Gastrocnemius medialis (tissue), 4 donors: ENCODE measurements around the gene LRRC23. TPM values are rescaled to one million over a fixed set of nuclear protein-coding genes. Genes with fewer than 3 reads are reported as not detected.

Source experiments
- ATAC-seq, 2 donors: fragments of 150-250 bp; one replicate each; pipeline ENCODE4 v1.9.1; 2016
- DNase-seq, 2 donors: peaks; one replicate each; pipeline ENCODE4 v3.0.0-alpha.2; 2019
- H3K27ac ChIP-seq, 4 donors: fragments of 200-600 bp; sonication (generic); 1 replicate in 1 of 4; 2 replicates in 3 of 4; pipeline ENCODE4 v1.5.1; 2016 to 2018; ENCODE audit warnings: mild to moderate bottlenecking in 2 of 4, moderate library complexity in 1 of 4
- H3K27me3 ChIP-seq, 3 donors: fragments of 200-600 bp; sonication (generic) in 2 of 3; 1 replicate in 1 of 3; 2 replicates in 2 of 3; pipeline versions ENCODE4 v1.5.1 to v1.6.0; 2016 to 2019; ENCODE audit warnings: mild to moderate bottlenecking in 1 of 3, moderate library complexity in 1 of 3
- H3K36me3 ChIP-seq, 2 donors: fragments of 200-600 bp; sonication (generic) in 1 of 2; one replicate each; pipeline ENCODE4 v1.5.1; 2017 to 2018
- H3K4me1 ChIP-seq, 2 donors: fragments of 200-600 bp; sonication (generic) in 1 of 2; one replicate each; pipeline ENCODE4 v1.5.1; 2016 to 2017; ENCODE audit warnings: mild to moderate bottlenecking in 2 of 2
- H3K4me3 ChIP-seq, 4 donors: fragments of 200-600 bp; sonication (generic) in 3 of 4; 1 replicate in 1 of 4; 2 replicates in 3 of 4; pipeline ENCODE4 v1.5.1; 2016 to 2019; ENCODE audit warnings: mild to moderate bottlenecking in 2 of 4
- H3K9me3 ChIP-seq, 3 donors: fragments of 200-600 bp; sonication (generic) in 2 of 3; 1 replicate in 1 of 3; 2 replicates in 2 of 3; pipeline ENCODE4 v1.5.1; 2016 to 2019
- CTCF ChIP-seq, 5 experiments: fragments of 450-650 bp in 3 of 5; fragments of 200-600 bp in 2 of 5; sonication (generic) in 2 of 5; IDR thresholded peaks in 4 of 5; conservative IDR thresholded peaks in 1 of 5; 1 replicate in 4 of 5; 2 replicates in 1 of 5; pipeline ENCODE4 v1.5.1; 2016 to 2019; ENCODE audit warnings: antibody characterized with exemption in 5 of 5, mild to moderate bottlenecking in 3 of 5, moderate library complexity in 3 of 5
- POLR2A ChIP-seq, 2 donors: fragments of 450-650 bp; IDR thresholded peaks; one replicate each; pipeline ENCODE4 v1.6.1; 2017; ENCODE audit warnings: antibody characterized with exemption in 2 of 2, mild to moderate bottlenecking in 2 of 2, moderate library complexity in 2 of 2
- in situ Hi-C, 4 donors: fragments of 200-750 bp; cut with MboI; loops; one replicate each; pipeline versions ENCODE4 v1.15.0 to v1.8.0; 2017; ENCODE audit warnings: low sequenced_read_pairs in 4 of 4
- intact Hi-C: fragments of 100-400 bp; cut with DNase I; formaldehyde crosslinking; loops from one replicate; pipeline ENCODE4 v1.15.1; 2023; ENCODE audit warnings: low total_unique reads
- total RNA-seq, 4 donors: library from RNA; depleted of rRNA; stranded (reverse); fragments of >200 nt; gene quantifications; one replicate each; pipeline versions ENCODE4 v1.1.0 to v1.2.3, GENCODE V29; 2016

The LRRC23 gene
- 10 to 100 TPM in 2 of 4 donors, 1 to 10 TPM in 2; 6.5 to 14.0 (median 11.0) TPM for total RNA-seq

GRCh38 chr12:6904280-6905276 lies at the start of gene LRRC23:
Gene LRRC23, plus strand, starts transcription at chr12:6904822. Its CDS starts 812 bp downstream, at chr12:6905634.
- H3K4me1 ChIP-seq = peaks cover 9 to 12% of the 10 kb centered on the region in 2 donors
- in situ Hi-C loops (loop anchor here in 1 of 4 donors (25.0 kb wide), 1 partner anchor 208 kb away; the partner anchor contains the start of gene C1RL), intact Hi-C loops (loop anchor here (1.0 kb wide), 2 partner anchors 13 to 31 kb away; partner anchors contain the start of gene SPSB2)
- no peaks in the 10 kb centered on the region for H3K9me3 ChIP-seq
- no peaks in the 10 kb centered on the region for H3K27me3 ChIP-seq
- DNase-seq (peak; percentile 91 to 94), ATAC-seq (peak; percentile 98 to 99)
- no peaks in the 10 kb centered on the region for H3K36me3 ChIP-seq
- peak within 1 kb of the TSS; percentile 67 to 91 (median 81) for H3K4me3 ChIP-seq
- peak within 1 kb of the TSS; percentile 69 to 82 (median 78) for H3K27ac ChIP-seq
- peak in 1 of 2 donors; percentile 32 for TF ChIP-seq POLR2A (IDR thresholded peaks at IDR 0.05)
- no peak for TF ChIP-seq CTCF (IDR thresholded peaks at IDR 0.05 in 4 of 5, conservative IDR thresholded peaks at IDR 0.05 in 1 of 5)

- peaks cover 13 to 17% of the 10 kb centered on the region in 2 donors for H3K4me1 ChIP-seq
- no peak for TF ChIP-seq CTCF (IDR thresholded peaks at IDR 0.05 in 4 of 5, conservative IDR thresholded peaks at IDR 0.05 in 1 of 5)
- no peak for TF ChIP-seq POLR2A (IDR thresholded peaks at IDR 0.05)
- no peaks in the 10 kb centered on the region for H3K9me3 ChIP-seq
- peaks cover 0 to 50% of the 10 kb centered on the region in 2 donors for H3K36me3 ChIP-seq
- in situ Hi-C loops = no loop called here
- no peaks in the 10 kb centered on the region for H3K27me3 ChIP-seq
- intact Hi-C loops = loop anchor here (10.0 kb wide), 1 partner anchor 301 kb away; the partner anchor contains the start of gene IFFO1
- H3K27ac ChIP-seq = no peak overlapping the region
- H3K4me3 ChIP-seq = no peak overlapping the region
- ATAC-seq (no peak), DNase-seq (no peak)
Observed at GRCh38 chr12:6855322-6855721, 49.3 kb upstream of the LRRC23 start.

- ATAC-seq = no peak
- H3K27me3 ChIP-seq = no peaks in the 10 kb centered on the region
- no peak overlapping the region for H3K4me3 ChIP-seq
- H3K27ac ChIP-seq = no peak overlapping the region
- DNase-seq = no peak
- H3K9me3 ChIP-seq = no peaks in the 10 kb centered on the region
- H3K36me3 ChIP-seq = peaks cover 0 to 85% of the 10 kb centered on the region in 2 donors
- intact Hi-C loops = loop anchor here (10.0 kb wide), 1 partner anchor 304 kb away; the partner anchor contains the start of gene IFFO1
- in situ Hi-C loops = no loop called here
- peaks cover under 1 to 3% of the 10 kb centered on the region in 2 donors for H3K4me1 ChIP-seq
- TF ChIP-seq POLR2A (IDR thresholded peaks at IDR 0.05) (no peak), CTCF (IDR thresholded peaks at IDR 0.05 in 4 of 5, conservative IDR thresholded peaks at IDR 0.05 in 1 of 5) (no peak)
Observed at GRCh38 chr12:6858799-6859198, 45.8 kb upstream of the LRRC23 start.

- TF ChIP-seq CTCF (IDR thresholded peaks at IDR 0.05 in 4 of 5, conservative IDR thresholded peaks at IDR 0.05 in 1 of 5) (no peak), POLR2A (IDR thresholded peaks at IDR 0.05) (no peak)
- ATAC-seq = no peak
- no peaks in the 10 kb centered on the region for H3K9me3 ChIP-seq
- no peak overlapping the region for H3K4me3 ChIP-seq
- in situ Hi-C loops (no loop called here), intact Hi-C loops (no loop called here)
- no peak for DNase-seq
- H3K27ac ChIP-seq = no peak overlapping the region
- no peaks in the 10 kb centered on the region for H3K27me3 ChIP-seq
- H3K4me1 ChIP-seq = no peaks in the 10 kb centered on the region
- H3K36me3 ChIP-seq = peaks cover 0 to 98% of the 10 kb centered on the region in 2 donors
Observed at GRCh38 chr12:6860116-6860515, 44.5 kb upstream of the LRRC23 start.
